GM20431 (cell line): Measurements from ENCODE around the gene PGS1.

Experiments
- in situ Hi-C: fragments of 300-500 bp; cut with MseI, MboI; formaldehyde crosslinking; loops from one replicate; pipeline ENCODE4 v1.15.0; 2020; ENCODE audit warnings: low sequenced_read_pairs; ENCODE audit not compliant: unreplicated experiment

PGS1 gene

DNA sequence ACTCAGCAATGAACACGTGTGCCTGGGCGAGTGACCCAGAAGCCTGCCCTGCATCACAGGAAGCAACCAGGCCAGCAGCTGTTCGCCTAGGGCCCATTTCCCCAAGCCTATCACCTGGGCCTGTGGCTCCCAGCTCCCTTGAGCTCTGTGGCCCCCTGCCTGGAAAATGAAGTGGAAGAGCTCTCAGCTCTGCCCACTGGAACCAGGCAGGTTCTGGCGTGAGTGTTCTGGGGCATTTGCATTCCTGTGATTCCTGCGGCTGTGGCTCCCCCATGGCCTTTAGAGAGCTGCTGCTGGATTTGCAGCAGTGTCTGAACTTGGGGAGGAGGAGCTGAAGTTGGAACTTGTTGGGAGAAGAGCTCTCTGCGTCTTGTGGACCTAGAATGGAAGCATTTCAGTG is 22.8 kb downstream of the PGS1 start:
- in situ Hi-C loops = no loop called here

DNA sequence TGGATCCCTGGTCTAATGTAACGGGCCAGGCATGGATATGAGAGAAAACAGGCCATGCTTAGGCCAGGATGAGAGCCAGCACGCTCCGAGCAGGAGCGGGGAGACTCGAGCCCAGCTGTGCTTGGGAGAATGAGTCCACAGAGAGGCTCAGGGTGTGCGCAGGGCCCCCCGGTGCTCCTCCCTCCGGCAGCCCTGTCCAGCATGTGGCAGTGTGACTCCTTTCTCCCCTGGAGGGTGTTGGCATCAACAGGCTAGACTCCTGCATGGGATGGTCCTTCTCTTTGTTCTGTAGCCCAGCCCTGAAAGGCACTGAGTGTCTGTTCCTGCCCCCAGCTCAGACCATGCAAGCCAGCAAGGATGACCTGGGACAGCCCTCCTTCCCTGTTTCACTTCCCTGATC is 23.4 kb downstream of the PGS1 start:
- in situ Hi-C loops = no loop called here

DNA sequence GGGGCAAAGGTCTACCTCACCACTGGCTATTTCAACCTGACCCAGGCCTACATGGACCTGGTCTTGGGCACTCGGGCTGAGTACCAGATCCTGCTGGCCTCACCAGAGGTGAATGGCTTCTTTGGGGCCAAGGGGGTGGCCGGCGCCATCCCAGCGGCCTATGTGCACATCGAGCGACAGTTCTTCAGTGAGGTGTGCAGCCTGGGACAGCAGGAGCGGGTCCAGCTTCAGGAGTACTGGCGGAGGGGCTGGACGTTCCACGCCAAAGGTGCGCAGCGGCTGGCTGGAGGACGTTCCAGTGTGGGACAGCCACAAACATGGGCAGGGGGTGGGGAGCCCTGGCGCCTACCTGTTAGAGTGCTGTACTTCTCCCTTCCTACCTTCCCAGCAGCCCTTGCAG is 25.4 kb downstream of the PGS1 start:
- in situ Hi-C loops = no loop called here

- in situ Hi-C loops = no loop called here
Measured at GRCh38 chr17:78406396-78406795, 27.9 kb downstream of the PGS1 start.

GRCh38 chr17:78406920-78407319 is 28.5 kb downstream of the PGS1 start:
- in situ Hi-C loops = no loop called here

DNA sequence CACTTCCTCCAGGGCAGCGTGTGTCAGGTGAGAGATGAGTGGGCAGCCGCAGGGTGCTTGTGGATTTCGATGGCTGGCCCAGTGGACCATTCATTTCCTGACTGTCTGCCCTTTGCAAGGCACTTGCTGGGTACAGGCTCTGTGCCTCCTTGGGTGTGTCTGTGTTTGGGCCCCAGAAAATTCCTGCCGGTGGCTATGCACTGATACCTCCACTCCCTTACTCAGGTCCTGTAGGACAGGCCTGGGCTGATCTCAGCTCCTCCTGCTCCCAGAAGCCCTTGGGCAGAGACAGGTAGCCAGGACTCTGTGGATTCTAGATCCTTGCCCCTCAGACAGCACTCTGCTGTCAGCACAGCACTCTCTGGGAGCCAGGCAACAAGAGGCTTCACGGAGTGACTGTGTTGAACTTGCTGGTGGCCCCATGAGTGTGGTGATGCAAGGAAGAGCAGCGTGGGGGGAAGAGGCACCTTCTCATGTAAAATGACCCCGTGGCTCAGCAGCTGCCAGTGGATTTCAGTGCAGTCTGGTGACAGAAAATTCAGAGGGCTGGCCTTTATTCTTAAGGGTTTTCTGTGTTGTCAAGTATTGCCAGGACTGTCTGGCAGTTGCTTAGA is 29.0 kb downstream of the PGS1 start:
- in situ Hi-C loops = no loop called here

DNA sequence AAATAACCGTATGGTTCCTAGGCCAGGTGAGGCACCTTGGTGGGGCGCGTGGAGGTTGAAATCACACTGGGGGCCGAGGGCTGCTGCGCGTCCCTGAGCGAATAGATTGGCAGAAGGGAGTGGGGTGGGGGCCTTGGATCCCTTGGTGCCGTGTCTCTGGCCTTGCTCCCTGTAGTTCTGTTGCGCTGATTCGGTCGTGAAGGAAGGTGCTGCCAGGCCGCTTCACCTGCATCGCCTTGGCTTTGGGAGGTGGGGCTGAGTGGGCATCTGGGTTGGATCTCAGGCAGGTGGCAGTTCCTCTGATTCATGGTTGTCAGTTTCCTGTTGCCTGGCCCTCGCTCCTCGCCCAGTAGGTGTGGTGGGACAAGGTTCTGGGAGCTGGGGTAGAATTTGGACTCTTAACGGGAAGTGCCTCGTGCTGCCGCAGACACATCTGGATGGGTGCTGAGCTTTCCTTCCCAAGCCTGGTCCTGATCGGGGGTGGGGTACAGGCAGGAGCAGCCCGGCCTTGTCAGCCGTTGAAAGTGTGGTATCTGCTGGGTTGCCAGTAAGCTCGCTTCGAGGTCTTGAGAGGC is 30.1 kb downstream of the PGS1 start:
- in situ Hi-C loops = no loop called here

DNA sequence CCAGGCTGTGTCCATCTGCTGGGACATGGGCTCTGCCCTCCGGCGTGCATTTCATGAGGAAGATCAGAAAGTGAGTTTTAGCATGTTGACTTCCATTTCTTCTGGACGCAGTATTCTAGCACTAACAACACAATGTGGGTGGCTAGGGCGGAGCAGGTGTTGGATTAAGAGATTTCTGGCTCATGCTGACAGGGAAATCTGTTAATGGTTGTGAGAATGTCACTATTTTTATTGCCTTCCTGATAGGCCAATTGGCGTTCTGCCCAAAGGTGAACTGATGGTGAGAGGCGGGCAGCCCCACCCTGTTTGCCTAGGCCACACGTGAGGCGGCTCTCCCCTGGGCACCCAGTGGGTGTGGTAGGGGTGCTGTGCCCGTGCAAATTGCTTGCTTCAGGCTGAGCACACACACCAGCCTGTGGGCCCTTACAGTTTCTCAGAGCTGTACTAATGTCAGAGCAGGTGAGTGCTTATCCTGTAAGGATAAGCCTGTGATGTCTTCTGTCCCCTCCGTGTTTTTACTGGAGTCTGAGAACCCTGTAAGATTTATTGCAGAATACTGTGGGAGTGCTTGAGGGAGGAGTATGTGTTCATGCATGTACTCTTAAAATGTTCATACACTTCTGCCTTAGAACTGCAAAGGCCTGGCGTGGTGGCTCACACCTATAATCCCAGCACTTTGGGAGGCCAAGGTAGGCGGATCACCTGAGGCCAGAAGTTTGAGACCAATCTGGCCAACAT is 30.9 kb downstream of the PGS1 start:
- in situ Hi-C loops = no loop called here

GRCh38 chr17:78411241-78411857 is 32.9 kb downstream of the PGS1 start:
- in situ Hi-C loops = no loop called here

GRCh38 chr17:78412403-78412802 is 34.0 kb downstream of the PGS1 start:
- in situ Hi-C loops = no loop called here

DNA sequence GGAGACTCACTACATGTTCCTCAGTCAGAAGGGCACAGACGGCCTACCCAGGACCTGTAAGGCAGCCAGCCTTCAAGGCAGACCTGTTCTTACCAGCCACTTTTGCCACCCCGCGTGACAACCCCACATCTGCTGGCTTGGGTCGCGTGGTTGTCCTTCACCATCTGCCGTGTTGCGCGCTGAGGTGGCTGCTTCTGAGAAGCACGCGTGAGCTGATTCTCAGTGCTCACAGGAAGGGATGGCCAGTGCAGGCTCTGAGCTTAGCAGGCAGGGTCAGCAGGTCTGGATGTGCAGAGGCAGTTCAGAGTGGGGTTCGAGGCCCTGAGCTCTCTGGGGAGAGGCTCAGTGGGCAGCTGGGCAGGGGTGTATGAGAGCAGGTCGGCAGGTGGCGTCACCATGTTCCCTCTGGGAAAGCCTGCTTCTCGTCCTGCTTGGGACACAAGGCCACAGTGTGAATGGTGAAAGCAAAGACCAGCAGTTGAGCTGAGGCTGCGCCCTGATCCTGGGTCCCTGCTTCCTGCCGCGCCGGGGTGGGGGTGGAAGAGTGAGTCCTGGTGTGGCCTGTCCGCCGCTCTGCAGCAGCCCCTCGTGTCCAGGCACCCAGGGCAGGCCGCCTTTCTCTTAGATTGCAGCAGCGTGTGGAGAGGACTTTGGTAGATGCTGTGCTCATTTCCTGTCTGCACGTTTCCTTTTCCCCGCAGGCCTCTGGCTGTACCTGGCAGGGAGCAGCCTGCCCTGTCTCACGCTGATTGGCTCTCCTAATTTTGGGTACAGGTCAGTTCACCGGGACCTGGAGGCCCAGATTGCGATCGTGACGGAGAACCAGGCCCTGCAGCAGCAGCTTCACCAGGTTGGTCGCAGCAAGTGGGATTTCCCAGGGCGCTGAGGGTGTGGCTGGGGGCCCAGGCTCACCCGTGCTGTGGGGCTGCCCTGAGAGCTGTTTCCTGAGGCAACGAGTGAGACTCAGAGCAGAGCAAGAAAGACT is 36.0 kb downstream of the PGS1 start:
- in situ Hi-C loops = no loop called here

- in situ Hi-C loops = no loop called here
Measured at GRCh38 chr17:78415821-78416711, 37.6 kb downstream of the PGS1 start.

GRCh38 chr17:78416791-78417530 is 38.5 kb downstream of the PGS1 start:
- in situ Hi-C loops = no loop called here

GRCh38 chr17:78417531-78417909 is 39.1 kb downstream of the PGS1 start:
- in situ Hi-C loops = no loop called here

DNA sequence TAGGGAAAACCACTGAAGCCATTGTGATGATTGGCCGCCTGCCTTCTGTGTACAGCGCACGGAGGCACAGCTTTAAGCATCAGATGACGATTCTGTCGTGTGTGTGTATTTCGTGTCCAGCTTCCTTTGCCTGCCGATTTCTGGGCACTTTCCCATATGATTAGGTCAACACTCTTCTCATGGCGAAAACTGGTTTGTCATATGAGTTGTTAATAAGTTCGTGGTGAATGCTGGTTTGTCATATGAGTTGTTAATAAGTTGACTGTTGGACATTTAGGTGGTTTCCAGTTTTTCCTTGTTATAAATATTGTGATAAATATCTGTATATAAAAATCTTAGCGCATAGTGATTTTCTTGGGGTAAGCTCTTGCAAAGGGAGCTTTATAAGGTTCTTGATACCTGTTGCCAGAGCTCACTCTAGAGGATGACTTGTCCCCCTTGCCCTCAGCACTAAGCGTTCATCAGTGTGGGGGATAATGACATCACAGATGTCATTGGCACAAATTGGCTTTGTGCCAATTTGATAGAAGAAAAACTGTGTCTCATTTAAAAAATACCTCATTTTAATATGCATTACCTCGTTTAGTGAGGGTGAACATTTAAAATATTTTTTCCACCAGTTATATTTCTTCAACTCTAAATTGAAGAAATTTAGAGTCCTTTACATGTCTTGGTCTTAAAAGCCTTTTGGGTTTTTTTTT is 40.0 kb downstream of the PGS1 start:
- in situ Hi-C loops = no loop called here

GRCh38 chr17:78419970-78420815 is 41.7 kb downstream of the PGS1 start:
- in situ Hi-C loops = no loop called here

DNA sequence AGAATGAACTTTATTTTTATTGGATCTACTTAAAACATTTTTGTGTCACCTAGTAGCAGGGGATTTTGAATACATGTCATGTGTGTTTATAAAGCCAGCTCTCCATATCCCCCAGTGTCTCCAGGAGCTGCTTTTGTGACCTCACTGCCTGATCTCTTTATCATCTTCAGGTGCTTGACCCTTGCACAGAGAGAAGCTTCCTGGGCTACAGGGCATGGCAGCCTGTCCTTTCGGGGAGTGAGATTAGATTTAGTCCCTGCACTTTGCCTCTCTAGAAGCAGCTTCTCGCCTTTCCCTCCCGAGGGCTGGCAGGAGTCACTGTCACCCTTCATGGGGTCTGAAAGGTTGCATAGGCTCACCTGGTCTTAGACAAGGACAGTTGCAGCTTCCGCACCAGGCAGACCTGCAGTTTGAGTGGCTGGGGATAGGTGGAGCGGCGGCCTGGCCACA is 42.7 kb downstream of the PGS1 start:
- in situ Hi-C loops = no loop called here
